GM10847 (cell line): ENCODE results near the gene SPTBN1.

Source experiments
- POLR2A ChIP-seq: IDR thresholded peaks from 2 replicates; pipeline ENCODE4 v1.6.1; 2011; ENCODE audit not compliant: insufficient read length; ENCODE audit errors: extremely low read depth

SPTBN1 gene

DNA sequence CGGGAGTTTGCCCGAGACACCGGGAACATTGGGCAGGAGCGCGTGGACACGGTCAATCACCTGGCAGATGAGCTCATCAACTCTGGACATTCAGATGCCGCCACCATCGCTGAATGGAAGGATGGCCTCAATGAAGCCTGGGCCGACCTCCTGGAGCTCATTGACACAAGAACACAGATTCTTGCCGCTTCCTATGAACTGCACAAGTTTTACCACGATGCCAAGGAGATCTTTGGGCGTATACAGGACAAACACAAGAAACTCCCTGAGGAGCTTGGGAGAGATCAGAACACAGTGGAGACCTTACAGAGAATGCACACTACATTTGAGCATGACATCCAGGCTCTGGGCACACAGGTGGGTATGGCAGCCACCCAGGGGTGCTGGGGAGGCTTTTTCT lies 193.5 kb downstream of the SPTBN1 start:
- no peak for TF ChIP-seq POLR2A

DNA sequence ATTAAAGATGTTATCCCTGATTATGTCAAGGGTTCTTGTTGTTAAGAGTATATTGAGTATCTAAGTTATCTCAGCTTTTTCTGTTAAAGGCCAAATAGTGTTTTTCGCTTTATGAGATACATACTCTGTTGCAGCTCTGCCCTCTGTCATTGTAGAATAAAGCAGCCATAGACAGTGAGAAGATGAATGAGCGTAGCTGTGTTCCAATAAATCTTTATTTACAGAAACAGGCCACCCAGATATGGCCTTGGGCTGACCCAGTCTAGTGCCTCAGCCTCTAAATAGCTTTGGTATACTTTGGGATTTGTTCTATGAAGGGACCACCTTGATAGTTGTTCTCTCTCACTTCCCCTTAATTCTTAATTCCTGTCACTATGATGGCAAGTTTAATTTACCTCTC lies 194.5 kb downstream of the SPTBN1 start:
- TF ChIP-seq POLR2A, result no peak

DNA sequence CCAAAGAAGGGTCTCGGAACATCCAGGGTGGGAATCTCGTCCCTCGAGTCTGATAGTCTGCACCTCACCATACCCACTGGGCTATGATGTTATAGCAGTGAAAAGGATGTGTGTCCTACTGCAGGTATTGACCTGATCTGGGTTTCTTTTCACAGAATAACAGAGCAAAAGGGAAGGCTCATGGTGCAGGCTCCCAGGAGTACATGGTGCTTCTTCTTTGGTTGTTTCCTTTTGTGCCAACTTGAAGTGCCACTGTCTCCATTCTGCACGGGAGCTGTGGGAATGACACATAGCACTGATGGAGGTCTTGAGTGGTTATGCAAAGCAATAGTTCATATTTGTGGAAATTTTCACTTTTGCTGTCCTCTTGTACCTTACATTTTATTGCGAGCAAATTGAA lies 195.2 kb downstream of the SPTBN1 start:
- no peak for TF ChIP-seq POLR2A

DNA sequence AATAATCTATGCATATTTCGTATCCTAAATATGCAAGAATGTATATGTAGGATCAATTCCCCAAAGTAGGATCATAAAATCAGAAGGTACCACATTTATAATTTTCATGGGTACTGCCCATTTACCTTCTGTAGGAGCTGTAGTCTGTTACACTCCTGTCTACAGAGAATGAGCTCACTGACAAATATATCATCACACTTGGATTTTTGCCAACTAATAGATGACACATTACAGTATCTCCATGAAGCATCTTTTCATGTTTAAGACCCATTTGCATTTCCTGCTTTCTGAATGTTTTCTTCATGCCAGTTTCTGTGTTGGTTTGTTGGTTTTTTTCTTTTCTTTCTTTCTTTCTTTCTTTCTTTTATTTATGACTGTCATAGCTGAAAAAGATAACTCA lies 196.4 kb downstream of the SPTBN1 start:
- no peak for TF ChIP-seq POLR2A

DNA sequence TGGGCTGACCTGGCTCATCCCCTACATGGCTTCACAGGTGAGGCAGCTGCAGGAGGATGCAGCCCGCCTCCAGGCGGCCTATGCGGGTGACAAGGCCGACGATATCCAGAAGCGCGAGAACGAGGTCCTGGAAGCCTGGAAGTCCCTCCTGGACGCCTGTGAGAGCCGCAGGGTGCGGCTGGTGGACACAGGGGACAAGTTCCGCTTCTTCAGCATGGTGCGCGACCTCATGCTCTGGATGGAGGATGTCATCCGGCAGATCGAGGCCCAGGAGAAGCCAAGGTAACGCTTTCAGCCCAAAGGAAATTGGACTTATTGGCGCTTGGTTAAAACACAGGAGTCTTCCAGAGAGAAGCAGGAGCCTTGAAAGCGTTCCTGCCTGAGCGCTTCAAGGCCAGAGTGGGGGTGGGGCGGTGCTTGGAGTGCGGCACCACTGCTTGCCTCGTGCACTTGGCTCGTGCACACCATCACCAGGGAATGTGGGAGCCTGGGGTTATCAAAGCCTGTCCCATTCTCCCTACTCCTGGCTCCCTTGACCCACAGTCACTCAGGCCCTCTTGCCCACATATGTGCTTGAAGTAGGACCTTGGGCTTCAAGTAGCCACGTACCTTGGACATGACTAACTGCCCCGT lies 197.6 kb downstream of the SPTBN1 start:
- no peak for TF ChIP-seq POLR2A

DNA sequence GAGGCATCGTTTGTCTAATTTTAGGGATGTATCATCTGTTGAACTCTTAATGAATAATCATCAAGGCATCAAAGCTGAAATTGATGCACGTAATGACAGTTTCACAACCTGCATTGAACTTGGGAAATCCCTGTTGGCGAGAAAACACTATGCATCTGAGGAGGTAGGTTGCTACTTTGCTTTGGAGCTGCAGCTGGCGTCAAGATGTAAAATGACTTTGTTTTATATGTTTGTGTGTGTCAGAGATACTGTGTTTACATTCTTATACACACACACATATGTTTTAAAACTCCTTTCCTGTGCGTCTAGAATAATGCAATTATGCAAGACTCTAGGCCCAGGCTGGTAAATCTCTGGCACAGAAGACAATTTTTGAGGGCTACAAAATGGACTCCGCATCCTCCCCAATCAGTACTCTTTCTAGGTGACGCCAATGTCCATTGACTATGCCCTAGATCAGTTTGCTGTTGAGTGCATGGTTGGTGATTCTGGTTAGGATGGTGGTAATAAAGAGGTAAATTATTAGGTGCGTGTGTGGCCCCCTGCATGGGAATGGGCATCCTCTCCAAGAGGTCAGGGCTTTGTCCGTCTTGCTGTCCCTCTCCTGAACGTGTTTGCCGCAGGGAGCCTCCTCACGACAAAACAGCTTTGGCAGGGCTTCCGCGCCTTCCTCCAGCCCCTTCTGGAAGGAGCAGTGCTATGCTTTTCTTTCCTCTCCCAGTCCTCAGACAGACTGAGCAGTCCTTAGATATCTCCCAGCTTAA lies 199.1 kb downstream of the SPTBN1 start:
- TF ChIP-seq POLR2A, result no peak

DNA sequence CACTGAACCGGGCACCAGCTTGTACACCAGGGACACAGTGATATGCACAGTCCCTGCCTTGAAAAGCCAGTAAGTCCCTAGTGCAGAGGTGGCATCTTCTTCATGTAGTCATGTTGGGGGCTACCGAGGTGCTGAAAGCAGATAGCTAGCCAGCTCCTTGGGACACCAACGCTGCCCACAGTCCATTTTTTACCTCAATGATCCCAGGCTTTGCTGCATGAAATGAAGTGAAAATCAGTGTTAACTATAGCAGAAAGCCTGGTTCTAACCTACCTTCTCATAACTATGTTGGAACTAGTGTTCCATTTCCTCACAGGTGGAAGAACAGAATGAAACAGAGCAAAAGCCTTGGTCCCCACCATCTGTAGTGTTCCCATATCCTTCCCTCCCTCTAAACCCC lies 200.7 kb downstream of the SPTBN1 start:
- TF ChIP-seq POLR2A, result no peak

DNA sequence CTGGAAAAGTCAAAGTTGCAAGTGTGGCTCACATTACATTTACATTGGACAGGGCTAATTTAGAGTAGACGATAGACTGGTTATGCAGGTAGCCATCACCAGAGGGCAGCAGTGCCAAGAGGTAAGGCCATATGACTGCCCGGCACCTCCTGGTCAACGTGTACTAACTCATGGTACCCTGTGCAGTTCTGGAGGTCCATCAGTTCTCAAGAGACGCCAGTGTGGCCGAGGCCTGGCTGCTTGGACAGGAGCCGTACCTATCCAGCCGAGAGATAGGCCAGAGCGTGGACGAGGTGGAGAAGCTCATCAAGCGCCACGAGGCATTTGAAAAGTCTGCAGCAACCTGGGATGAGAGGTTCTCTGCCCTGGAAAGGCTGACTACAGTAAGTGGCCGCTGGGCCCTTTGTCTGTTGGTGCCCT lies 201.5 kb downstream of the SPTBN1 start:
- no peak for TF ChIP-seq POLR2A

DNA sequence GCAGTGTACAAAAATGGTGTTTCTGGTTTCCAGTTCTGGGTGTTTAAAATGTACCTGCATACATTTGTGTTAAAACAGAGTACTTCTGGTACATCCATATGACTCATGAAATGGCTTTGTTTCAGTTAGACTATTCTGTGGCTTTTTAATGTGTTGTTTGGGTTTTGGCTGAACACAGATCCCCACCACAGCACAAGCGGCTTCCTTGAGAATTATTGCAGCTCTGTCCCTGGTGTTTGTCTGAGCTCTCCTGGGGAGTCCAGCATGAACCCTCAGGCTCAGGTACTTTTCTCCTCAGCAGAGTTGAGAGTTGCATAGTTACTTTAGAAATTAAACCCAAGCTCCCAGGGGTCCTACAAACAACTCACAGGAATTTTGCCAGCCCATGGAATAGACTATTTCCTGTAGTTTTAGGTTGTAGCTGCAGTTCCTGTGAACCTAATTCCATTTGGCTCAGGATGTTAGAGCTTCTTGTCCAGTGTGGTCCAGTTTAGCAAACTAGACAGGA lies 202.5 kb downstream of the SPTBN1 start:
- TF ChIP-seq POLR2A, result no peak

DNA sequence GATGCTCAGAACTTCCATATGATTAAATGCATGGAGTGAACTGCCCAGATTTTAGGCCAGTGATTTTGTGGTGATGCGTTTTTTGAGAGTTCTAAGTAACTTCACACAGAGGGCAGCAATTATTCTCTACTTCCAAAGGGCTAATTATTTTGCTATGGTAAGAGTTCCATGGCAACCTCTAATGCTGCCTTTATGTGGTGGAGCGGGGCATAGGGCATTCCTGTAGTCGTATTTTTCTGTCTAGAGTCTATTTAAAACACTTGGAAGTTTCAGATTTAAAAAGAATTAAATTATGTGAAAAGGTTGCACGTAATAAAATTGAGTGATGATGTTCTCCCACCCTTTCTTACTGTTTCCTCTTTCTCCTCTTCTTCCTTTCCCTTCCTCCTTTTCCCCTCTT lies 203.4 kb downstream of the SPTBN1 start:
- no peak for TF ChIP-seq POLR2A

DNA sequence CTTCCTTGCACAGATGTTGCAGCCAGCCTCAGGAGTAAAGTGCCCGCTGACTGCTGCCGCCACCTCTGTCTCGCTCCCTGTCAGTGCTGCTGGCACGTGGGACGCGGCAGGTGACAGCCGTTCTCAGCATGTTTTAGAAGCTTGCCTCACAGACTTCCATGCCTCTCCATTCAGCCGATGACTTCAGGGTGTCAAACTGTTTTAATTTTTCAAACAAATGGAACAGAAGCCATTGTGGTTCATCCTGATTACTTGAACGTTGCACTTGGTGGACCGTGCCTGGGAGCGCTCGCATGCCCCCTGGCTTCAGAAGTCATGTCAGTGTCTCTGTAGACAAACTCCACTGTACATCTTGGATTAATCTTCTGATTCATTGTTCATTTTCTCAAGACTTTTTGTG lies 204.6 kb downstream of the SPTBN1 start:
- TF ChIP-seq POLR2A, result no peak

DNA sequence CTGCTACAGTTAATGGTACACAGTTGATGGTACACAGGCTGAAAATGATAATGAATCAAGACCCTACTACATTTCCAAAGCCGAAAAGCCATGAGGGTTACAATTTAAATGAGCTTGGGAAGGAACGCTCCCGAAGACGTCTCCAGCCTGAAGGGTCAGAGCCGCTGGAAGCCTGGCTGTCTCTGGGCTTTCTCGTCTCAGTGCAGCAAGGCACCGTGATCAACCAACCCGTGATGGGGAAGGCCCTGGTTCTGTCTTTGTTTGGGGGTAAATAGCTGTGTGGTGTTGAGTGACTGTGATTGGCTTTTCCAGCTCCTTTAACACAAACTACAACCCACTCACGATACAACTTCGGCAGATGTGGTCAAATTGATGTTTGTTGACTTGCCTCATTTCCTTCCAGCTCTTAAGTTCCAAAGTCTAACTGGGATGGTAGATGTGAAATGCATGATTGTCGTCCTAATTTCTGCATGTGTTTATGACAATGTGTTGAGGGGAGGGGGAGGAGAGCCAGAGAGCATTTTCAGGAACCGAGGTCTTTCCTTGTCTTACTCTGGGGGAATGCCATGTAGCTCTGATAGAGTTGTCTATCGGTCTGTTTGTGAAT lies 207.4 kb downstream of the SPTBN1 start:
- TF ChIP-seq POLR2A, result no peak

DNA sequence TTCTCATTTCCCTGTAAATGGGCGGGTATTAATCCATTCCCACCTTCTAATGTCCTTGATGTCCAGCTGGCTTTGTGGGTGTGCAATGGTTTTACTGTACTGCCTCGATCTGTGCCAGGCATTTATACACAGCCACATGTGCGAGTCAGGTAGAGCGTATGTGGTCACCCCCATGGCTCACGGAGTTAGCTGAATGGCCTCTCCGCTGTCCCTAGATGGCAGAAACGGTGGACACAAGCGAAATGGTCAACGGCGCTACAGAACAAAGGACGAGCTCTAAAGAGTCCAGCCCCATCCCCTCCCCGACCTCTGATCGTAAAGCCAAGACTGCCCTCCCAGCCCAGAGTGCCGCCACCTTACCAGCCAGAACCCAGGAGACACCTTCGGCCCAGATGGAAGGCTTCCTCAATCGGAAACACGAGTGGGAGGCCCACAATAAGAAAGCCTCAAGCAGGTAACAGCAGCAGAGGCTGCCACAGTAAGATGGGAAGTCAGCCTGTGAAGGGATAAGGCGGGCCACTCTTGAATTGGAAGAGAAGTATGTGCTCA lies 208.2 kb downstream of the SPTBN1 start:
- TF ChIP-seq POLR2A, result no peak

DNA sequence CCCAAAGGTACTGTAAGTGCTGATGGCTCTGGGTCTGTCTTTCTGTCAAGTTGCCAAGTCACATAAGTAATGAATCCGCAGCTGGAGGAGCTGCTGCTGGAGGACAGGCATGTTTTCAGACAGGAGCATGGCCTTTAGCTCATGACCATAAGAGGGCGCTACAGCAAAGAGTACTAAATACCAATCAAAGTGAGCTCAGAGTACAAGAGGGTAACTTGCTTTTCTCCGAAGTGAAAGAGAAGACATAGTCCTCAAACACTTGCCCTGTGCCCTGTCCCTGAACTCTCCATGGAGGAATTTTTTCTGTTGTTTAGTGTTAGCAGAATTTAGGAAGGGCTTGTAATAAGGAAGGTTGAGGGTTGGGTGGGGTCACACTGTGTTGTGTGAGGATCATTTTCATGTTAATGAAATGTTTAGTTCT lies 209.3 kb downstream of the SPTBN1 start:
- no peak for TF ChIP-seq POLR2A

DNA sequence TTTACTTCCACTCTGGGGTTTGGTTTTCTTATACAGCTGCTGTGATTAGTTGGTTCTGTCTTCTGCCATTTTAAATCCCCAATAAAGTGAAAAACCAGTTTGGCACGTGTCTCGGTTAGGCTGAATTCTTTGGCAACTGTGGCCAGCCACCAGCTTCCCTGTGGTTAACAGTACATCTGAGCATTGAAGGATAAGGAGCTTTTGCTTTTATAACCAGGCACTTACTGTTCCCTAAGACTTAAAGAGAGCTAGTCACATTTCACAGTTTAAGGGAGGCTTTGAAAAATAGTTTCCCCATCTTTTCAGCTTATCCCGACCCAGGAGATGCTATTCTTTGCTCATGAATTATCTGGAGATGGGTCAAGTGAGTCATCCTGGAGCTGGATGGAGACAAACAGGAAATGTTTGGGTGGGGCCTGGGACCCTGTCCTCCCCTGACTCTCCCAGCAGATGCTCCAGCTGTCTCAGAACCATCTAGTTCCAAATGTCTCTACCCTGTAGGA lies 210.1 kb downstream of the SPTBN1 start:
- no peak for TF ChIP-seq POLR2A

DNA sequence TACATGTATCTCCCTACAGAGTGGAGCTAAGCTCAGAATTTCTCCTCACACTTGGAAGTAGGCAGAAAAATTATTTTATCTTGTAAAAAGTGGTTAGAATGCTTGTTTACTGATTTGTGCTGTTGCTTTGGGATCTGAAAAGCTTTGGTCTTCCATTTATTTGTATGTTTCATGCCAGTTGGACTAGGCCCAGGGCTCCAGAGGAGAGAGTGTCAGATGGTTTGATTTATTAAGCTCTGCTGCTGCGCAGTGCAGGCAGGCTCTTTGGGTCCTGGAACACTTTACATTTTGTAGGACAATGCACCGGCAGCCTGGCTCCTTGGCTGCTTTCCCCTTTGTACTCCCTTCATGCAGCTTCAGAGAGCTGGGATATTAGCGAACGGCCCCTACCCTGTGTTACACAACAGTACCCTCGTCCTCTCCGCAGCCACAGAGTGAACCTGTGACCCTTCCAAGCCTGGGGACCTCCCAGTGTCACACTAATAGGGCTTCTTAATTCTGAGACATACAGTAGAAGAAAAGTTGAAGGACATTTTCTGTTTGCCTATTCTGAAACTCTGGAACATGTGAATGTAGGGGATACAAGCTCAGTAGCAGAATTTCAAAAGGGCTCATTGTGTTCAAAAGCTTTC lies 210.6 kb downstream of the SPTBN1 start:
- TF ChIP-seq POLR2A, result no peak

DNA sequence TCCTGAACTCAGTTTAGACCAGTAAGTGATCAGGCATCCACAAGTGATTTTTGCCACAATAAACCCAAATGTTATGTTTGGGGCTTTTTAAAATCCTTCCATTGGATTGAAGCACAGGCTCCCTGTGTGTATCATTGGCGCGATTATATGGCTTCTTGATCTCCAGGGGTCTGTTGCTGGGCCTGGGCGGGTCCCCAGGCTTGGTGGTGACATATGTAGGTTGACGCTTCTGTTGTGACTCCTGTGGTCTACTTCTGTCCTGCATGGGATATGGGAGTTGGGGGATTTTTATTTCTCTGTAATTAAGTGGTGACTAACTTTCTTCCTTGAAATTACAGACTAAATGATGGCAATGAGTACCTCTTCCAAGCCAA lies 211.1 kb downstream of the SPTBN1 start:
- TF ChIP-seq POLR2A, result no peak
